A549 (cell line): ENCODE results near the gene FBXO48.

ENCODE experiments used
- CBX8 ChIP-seq: fragments of 200-600 bp; sonication (generic); IDR thresholded peaks from 2 replicates; pipeline ENCODE4 v1.6.1; 2016
- CEBPB ChIP-seq, 2 experiments: fragments of >200 bp in 1 of 2; sonication (Bioruptor Twin) in 1 of 2; formaldehyde crosslinking in 1 of 2; IDR thresholded peaks; 2 replicates each; pipeline ENCODE4 v1.6.1; 2012 to 2016
- CHD2 ChIP-seq: fragments of 150-350 bp; IDR thresholded peaks from 2 replicates; pipeline ENCODE4 v1.6.1; 2014; ENCODE audit warnings: low read length; ENCODE audit not compliant: partially characterized antibody
- CHD4 ChIP-seq: fragments of 200-600 bp; sonication (generic); IDR thresholded peaks from 2 replicates; pipeline ENCODE4 v1.6.1; 2016; ENCODE audit warnings: antibody characterized with exemption, mild to moderate bottlenecking, borderline replicate concordance
- EP300 ChIP-seq, 2 experiments: fragments of >200 bp; sonication (Bioruptor Twin); formaldehyde crosslinking; IDR thresholded peaks; 2 replicates in 1 of 2; 3 replicates in 1 of 2; pipeline ENCODE4 v1.6.1; 2016 to 2017
- FOSL2 ChIP-seq, 2 experiments: fragments of 450-650 bp in 1 of 2; fragments of >200 bp in 1 of 2; sonication (Bioruptor Twin) in 1 of 2; formaldehyde crosslinking; IDR thresholded peaks; 2 replicates each; pipeline versions ENCODE4 v1.5.0 to v1.6.1; 2016 to 2020; ENCODE audit warnings: mild to moderate bottlenecking in 1 of 2, moderate library complexity in 1 of 2
- MYC ChIP-seq: IDR thresholded peaks from 2 replicates; pipeline ENCODE4 v1.6.1; 2012; ENCODE audit warnings: mild to moderate bottlenecking, inconsistent platforms, low read length, improper control_type of control experiment, borderline replicate concordance
- POLR2A ChIP-seq: IDR thresholded peaks from 2 replicates; pipeline ENCODE4 v1.6.1; 2012; ENCODE audit warnings: mild to moderate bottlenecking, low read length
- RFX5 ChIP-seq: fragments of 450-650 bp; IDR thresholded peaks from 2 replicates; pipeline ENCODE4 v1.7.1; 2014; ENCODE audit warnings: antibody characterized with exemption, mild to moderate bottlenecking, moderate library complexity
- SREBF2 ChIP-seq: fragments of 450-650 bp; IDR thresholded peaks from 2 replicates; pipeline ENCODE4 v1.6.1; 2014; ENCODE audit warnings: mild to moderate bottlenecking, moderate library complexity
- TF ChIP-seq, protein P1 (sequence below): fragments of >200 bp; sonication (Bioruptor Twin); formaldehyde crosslinking; IDR thresholded peaks from 3 replicates; pipeline ENCODE4 v1.5.1; 2016
- TF ChIP-seq, protein P2 (sequence below): fragments of 200-600 bp; sonication (generic); IDR thresholded peaks from 2 replicates; pipeline ENCODE4 v1.6.1; 2016; ENCODE audit warnings: antibody characterized with exemption, mild to moderate bottlenecking, moderate library complexity

DNA sequence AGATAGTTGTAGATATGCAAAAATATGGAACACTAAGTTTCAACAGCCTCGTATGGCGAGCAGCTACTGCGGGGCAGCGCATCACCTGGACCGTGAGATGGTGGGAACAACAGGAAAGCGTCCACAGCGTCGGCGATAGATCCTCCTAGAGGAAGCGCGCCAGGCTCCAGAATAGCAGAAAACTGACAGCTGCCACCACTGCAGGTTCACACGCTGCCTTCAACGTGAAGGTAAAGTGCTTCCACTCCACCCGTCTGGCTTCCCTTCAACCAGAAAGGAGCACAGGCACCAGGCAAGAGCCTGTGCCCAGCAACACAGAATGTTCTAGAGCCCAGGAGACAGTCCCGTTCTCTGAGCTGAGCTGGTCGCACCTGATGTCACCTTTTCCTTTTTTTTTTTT, 20.0 kb downstream of the FBXO48 start:
- TF ChIP-seq POLR2A (no peak), CHD4 (no peak), MYC (no peak), SREBF2 (no peak), CHD2 (no peak), FOSL2 (IDR thresholded peaks at IDR 0.05) (no peak), FOSL2 (CRISPR knock-in tag; IDR thresholded peaks at IDR 0.05) (no peak), RFX5 (no peak), CEBPB (IDR thresholded peaks at IDR 0.05) (no peak), CBX8 (no peak), EP300 (IDR thresholded peaks at IDR 0.05) (no peak)
- TF ChIP-seq, protein P1, sequence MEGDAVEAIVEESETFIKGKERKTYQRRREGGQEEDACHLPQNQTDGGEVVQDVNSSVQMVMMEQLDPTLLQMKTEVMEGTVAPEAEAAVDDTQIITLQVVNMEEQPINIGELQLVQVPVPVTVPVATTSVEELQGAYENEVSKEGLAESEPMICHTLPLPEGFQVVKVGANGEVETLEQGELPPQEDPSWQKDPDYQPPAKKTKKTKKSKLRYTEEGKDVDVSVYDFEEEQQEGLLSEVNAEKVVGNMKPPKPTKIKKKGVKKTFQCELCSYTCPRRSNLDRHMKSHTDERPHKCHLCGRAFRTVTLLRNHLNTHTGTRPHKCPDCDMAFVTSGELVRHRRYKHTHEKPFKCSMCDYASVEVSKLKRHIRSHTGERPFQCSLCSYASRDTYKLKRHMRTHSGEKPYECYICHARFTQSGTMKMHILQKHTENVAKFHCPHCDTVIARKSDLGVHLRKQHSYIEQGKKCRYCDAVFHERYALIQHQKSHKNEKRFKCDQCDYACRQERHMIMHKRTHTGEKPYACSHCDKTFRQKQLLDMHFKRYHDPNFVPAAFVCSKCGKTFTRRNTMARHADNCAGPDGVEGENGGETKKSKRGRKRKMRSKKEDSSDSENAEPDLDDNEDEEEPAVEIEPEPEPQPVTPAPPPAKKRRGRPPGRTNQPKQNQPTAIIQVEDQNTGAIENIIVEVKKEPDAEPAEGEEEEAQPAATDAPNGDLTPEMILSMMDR, result no peak
- TF ChIP-seq, protein P2, sequence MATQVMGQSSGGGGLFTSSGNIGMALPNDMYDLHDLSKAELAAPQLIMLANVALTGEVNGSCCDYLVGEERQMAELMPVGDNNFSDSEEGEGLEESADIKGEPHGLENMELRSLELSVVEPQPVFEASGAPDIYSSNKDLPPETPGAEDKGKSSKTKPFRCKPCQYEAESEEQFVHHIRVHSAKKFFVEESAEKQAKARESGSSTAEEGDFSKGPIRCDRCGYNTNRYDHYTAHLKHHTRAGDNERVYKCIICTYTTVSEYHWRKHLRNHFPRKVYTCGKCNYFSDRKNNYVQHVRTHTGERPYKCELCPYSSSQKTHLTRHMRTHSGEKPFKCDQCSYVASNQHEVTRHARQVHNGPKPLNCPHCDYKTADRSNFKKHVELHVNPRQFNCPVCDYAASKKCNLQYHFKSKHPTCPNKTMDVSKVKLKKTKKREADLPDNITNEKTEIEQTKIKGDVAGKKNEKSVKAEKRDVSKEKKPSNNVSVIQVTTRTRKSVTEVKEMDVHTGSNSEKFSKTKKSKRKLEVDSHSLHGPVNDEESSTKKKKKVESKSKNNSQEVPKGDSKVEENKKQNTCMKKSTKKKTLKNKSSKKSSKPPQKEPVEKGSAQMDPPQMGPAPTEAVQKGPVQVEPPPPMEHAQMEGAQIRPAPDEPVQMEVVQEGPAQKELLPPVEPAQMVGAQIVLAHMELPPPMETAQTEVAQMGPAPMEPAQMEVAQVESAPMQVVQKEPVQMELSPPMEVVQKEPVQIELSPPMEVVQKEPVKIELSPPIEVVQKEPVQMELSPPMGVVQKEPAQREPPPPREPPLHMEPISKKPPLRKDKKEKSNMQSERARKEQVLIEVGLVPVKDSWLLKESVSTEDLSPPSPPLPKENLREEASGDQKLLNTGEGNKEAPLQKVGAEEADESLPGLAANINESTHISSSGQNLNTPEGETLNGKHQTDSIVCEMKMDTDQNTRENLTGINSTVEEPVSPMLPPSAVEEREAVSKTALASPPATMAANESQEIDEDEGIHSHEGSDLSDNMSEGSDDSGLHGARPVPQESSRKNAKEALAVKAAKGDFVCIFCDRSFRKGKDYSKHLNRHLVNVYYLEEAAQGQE, result no peak
